Thyroid gland (tissue), 4 donors: ENCODE results near the gene OTOS.

Experiments used
- CTCF ChIP-seq, 6 experiments: fragments of 200-600 bp in 3 of 6; fragments of 450-650 bp in 3 of 6; sonication (generic) in 3 of 6; IDR thresholded peaks; one replicate each; pipeline ENCODE4 v1.5.1; 2016 to 2019; ENCODE audit warnings: antibody characterized with exemption in 6 of 6, mild to moderate bottlenecking in 2 of 6, inconsistent platforms in 1 of 6, moderate library complexity in 1 of 6
- POLR2A ChIP-seq, 2 donors: fragments of 450-650 bp; IDR thresholded peaks; one replicate each; pipeline ENCODE4 v1.6.1; 2017; ENCODE audit warnings: antibody characterized with exemption in 2 of 2, mild to moderate bottlenecking in 2 of 2, moderate library complexity in 1 of 2

- TF ChIP-seq CTCF (IDR thresholded peaks at IDR 0.05) (no peak), POLR2A (IDR thresholded peaks at IDR 0.05) (no peak)
Observed at GRCh38 chr2:240144649-240145261, 4.3 kb upstream of the OTOS start.
